Mammary epithelial cell (primary cell): ENCODE results near the gene TGFBRAP1.

Source experiments
- EZH2 ChIP-seq: IDR thresholded peaks from 2 replicates; pipeline ENCODE4 v1.6.1; 2012; ENCODE audit warnings: low read length, inconsistent platforms, borderline replicate concordance
- TF ChIP-seq, protein P1 (sequence below), 2 donors: IDR thresholded peaks in 1 of 2; conservative IDR thresholded peaks in 1 of 2; 2 replicates each; pipeline ENCODE4 v1.5.1; 2011 to 2012; ENCODE audit warnings: inconsistent platforms in 2 of 2, low read length in 2 of 2, mild to moderate bottlenecking in 2 of 2, control low read depth in 1 of 2, low read depth in 1 of 2; ENCODE audit not compliant: insufficient read depth in 1 of 2; ENCODE audit errors: extremely low read depth in 1 of 2

DNA sequence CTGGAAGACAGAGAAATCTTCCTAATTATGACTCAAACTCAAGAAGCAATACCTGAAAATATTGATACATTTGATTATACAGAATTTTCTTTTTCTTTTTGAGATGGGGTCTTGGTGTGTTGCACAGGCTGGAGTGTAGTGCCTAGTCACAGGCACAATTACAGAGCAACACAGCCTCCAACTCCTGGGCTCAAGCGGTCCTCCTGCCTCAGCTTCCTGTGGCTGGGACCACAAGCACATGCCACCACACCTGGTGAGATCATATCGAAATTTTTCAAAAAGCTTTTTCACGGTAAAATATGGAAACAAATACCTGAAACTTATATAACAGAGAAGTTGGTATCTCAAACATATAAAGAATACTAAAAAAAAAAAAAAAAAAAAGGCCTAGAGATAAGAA, 27.9 kb downstream of the TGFBRAP1 start:
- TF ChIP-seq EZH2: no peak
- TF ChIP-seq, protein P1, sequence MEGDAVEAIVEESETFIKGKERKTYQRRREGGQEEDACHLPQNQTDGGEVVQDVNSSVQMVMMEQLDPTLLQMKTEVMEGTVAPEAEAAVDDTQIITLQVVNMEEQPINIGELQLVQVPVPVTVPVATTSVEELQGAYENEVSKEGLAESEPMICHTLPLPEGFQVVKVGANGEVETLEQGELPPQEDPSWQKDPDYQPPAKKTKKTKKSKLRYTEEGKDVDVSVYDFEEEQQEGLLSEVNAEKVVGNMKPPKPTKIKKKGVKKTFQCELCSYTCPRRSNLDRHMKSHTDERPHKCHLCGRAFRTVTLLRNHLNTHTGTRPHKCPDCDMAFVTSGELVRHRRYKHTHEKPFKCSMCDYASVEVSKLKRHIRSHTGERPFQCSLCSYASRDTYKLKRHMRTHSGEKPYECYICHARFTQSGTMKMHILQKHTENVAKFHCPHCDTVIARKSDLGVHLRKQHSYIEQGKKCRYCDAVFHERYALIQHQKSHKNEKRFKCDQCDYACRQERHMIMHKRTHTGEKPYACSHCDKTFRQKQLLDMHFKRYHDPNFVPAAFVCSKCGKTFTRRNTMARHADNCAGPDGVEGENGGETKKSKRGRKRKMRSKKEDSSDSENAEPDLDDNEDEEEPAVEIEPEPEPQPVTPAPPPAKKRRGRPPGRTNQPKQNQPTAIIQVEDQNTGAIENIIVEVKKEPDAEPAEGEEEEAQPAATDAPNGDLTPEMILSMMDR (conservative IDR thresholded peaks at IDR 0.05 in 1 of 2, IDR thresholded peaks at IDR 0.05 in 1 of 2; ENCODE audit: extremely low read depth in 1 of 2, insufficient read depth in 1 of 2, low read depth in 1 of 2, low read length in 2 of 2): no peak
